Lower lobe of right lung (tissue), 2 donors: ENCODE data around the gene CHCHD5. TPM values are rescaled to one million over a fixed set of nuclear protein-coding genes. Genes with fewer than 3 reads are reported as not detected.
"Not testable (repeated sequence)": the region's sequence is repeated elsewhere in the genome, so short reads cannot be mapped to it uniquely, and the experiment has no call there.

ENCODE experiments used
- ATAC-seq, 2 donors: fragments of 200-7000 bp; cut with Tn5 transposase; one replicate each; pipeline ENCODE4 v1.9.1; 2020 to 2022; ENCODE audit warnings: mild to moderate bottlenecking in 2 of 2, moderate library complexity in 2 of 2
- DNase-seq: peaks from one replicate; pipeline ENCODE4 v3.0.0-alpha.2; 2020
- H3K27ac ChIP-seq: fragments of 200-600 bp; one replicate; pipeline ENCODE4 v1.8.0; 2022
- H3K27me3 ChIP-seq: fragments of 200-600 bp; one replicate; pipeline ENCODE4 v1.8.0; 2022; ENCODE audit warnings: low read depth
- H3K36me3 ChIP-seq: fragments of 200-600 bp; one replicate; pipeline ENCODE4 v1.8.0; 2022; ENCODE audit warnings: mild to moderate bottlenecking
- H3K4me1 ChIP-seq: fragments of 200-600 bp; one replicate; pipeline ENCODE4 v1.8.0; 2022
- H3K4me3 ChIP-seq: fragments of 200-600 bp; one replicate; pipeline ENCODE4 v1.8.0; 2022; ENCODE audit warnings: mild to moderate bottlenecking
- H3K9me3 ChIP-seq: fragments of 200-600 bp; one replicate; pipeline ENCODE4 v1.8.0; 2022
- intact Hi-C: fragments of 100-400 bp; cut with DNase I; formaldehyde crosslinking; loops from one replicate; pipeline ENCODE4 v1.11.0; 2022
- total RNA-seq: library from RNA; stranded (reverse); fragmentation: NEBNext Ultra II Directional; extraction: Animal tissue kit (Norgen Biotek cat#: 25700); gene quantifications from one replicate; pipeline ENCODE4 v1.2.1, GENCODE V29; 2021
- TF ChIP-seq, protein P1 (sequence below): fragments of 200-600 bp; IDR thresholded peaks from one replicate; pipeline ENCODE4 v1.8.0; 2022; ENCODE audit warnings: antibody characterized with exemption, mild to moderate bottlenecking
- donor health status: DM: no; HTN: yes; CAD: no; lungs with severe emphysema.

The CHCHD5 gene
- total RNA-seq, 1 donor from 2014 or later = 23.0 TPM

GRCh38 chr2:112566104-112566503, 18.3 kb upstream of the CHCHD5 start:
- intact Hi-C loops = no loop called here
- Histone ChIP-seq H3K4me1 (no peaks in the 10 kb centered on the region), H3K36me3 (peaks cover 97% of the 10 kb centered on the region), H3K27me3 (no peaks in the 10 kb centered on the region), H3K9me3 (peaks cover 3% of the 10 kb centered on the region), H3K4me3 (no peak overlapping the region), H3K27ac (no peak overlapping the region)
- DNase-seq (no peak), ATAC-seq (no peak)
- TF ChIP-seq, protein P1, sequence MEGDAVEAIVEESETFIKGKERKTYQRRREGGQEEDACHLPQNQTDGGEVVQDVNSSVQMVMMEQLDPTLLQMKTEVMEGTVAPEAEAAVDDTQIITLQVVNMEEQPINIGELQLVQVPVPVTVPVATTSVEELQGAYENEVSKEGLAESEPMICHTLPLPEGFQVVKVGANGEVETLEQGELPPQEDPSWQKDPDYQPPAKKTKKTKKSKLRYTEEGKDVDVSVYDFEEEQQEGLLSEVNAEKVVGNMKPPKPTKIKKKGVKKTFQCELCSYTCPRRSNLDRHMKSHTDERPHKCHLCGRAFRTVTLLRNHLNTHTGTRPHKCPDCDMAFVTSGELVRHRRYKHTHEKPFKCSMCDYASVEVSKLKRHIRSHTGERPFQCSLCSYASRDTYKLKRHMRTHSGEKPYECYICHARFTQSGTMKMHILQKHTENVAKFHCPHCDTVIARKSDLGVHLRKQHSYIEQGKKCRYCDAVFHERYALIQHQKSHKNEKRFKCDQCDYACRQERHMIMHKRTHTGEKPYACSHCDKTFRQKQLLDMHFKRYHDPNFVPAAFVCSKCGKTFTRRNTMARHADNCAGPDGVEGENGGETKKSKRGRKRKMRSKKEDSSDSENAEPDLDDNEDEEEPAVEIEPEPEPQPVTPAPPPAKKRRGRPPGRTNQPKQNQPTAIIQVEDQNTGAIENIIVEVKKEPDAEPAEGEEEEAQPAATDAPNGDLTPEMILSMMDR = no peak

DNA sequence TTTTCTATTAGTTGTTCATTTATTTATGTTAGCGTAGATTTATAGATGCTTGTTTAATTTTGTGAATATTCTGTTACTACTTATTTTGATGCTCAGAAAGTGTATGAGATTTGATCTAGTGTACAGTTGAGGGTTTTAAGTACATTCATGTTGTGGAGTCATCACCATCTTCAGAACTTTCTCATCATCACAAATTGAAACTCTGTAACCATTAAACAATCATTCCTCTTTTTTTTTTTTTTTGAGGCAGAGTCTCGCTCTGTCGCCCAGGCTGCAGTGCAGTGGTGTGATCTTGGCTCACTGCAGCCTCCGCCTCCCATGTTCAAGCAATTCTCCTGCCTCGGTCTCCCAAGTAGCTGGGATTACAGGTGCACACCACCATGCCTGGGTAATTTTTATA, 17.9 kb upstream of the CHCHD5 start:
- H3K9me3 ChIP-seq = not testable (repeated sequence)

GRCh38 chr2:112572005-112572404, 12.4 kb upstream of the CHCHD5 start:
- DNase-seq = no peak
- Histone ChIP-seq H3K4me1 (no peaks in the 10 kb centered on the region), H3K4me3 (no peak overlapping the region), H3K9me3 (peaks cover 3% of the 10 kb centered on the region), H3K27me3 (no peaks in the 10 kb centered on the region), H3K27ac (no peak overlapping the region), H3K36me3 (peaks cover 97% of the 10 kb centered on the region)
- intact Hi-C loops = no loop called here
- TF ChIP-seq, protein P1 = no peak
- no peak for ATAC-seq

More for the DNA sequence above, 17.9 kb upstream of the CHCHD5 start:
- DNase-seq, H3K27me3 ChIP-seq, H3K4me3 ChIP-seq, ATAC-seq, H3K27ac ChIP-seq, intact Hi-C loops, H3K4me1 ChIP-seq: not testable (repeated sequence)
- peaks cover 97% of the 10 kb centered on the region for H3K36me3 ChIP-seq

DNA sequence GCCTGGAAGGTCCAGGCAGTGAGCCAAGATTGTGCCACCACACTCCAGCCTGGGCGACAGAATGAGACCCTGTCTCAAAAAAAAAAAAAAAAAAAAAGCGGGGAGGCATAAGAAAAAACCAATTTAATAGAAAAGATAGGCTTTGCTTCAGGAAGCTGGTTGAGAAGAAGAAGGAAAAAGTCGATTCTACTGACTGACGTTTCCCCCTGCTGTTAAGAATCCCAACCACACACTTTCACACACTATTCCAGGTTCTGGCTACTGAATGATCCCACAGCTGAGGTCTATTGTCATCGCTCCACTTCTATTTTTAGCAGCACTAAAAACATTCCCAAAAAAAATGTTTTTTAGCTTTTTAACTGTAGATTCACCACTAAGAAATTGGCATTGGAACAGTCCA, 6.7 kb upstream of the CHCHD5 start:
- Histone ChIP-seq H3K4me3 (no peak overlapping the region), H3K36me3 (peaks cover 39% of the 10 kb centered on the region), H3K27me3 (no peaks in the 10 kb centered on the region), H3K27ac (no peak overlapping the region), H3K9me3 (no peaks in the 10 kb centered on the region), H3K4me1 (peaks cover 3% of the 10 kb centered on the region)
- TF ChIP-seq, protein P1 = no peak
- ATAC-seq = no peak
- no peak for DNase-seq
- intact Hi-C loops = no loop called here

DNA sequence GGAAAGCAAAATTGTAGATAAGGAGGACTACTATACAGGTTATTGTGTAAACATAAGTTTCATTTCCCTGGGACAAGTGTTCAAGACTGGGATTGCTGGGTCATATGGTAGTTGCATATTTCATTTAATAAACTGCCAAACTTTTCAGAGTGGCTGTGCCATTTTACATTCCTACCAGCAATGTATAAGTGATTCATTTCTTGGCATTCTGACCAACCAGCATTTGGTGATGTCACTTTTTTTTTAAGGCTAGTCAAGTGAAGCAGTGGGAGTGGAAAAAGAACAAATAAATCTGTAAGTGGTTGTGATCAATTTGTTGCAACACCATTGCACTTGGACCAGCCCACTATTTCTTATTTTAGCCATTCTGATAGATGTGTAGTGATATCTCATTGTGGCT, 5.2 kb upstream of the CHCHD5 start:
- TF ChIP-seq, protein P1 = no peak
- H3K4me3 ChIP-seq = no peak overlapping the region
- peaks cover 24% of the 10 kb centered on the region for H3K36me3 ChIP-seq
- no peak for ATAC-seq
- H3K27ac ChIP-seq = no peak overlapping the region
- intact Hi-C loops = no loop called here
- no peak for DNase-seq
- no peaks in the 10 kb centered on the region for H3K27me3 ChIP-seq
- H3K9me3 ChIP-seq = no peaks in the 10 kb centered on the region
- peaks cover 13% of the 10 kb centered on the region for H3K4me1 ChIP-seq

GRCh38 chr2:112580084-112580483, 4.3 kb upstream of the CHCHD5 start:
- intact Hi-C loops = no loop called here

More at GRCh38 chr2:112580084-112580483, 4.3 kb upstream of the CHCHD5 start:
- TF ChIP-seq, protein P1 = no peak
- Histone ChIP-seq H3K36me3 (peaks cover 16% of the 10 kb centered on the region), H3K9me3 (no peaks in the 10 kb centered on the region), H3K27ac (no peak overlapping the region), H3K4me1 (peaks cover 16% of the 10 kb centered on the region), H3K27me3 (no peaks in the 10 kb centered on the region), H3K4me3 (no peak overlapping the region)
- ATAC-seq (no peak), DNase-seq (no peak)
